ENCODE results near the gene MCAM. TPM values are rescaled to one million over a fixed set of nuclear protein-coding genes. Genes with fewer than 3 reads are reported as not detected.

The MCAM gene
- total RNA-seq, 1 donor from 2014 or later: 7.5 TPM

DNA sequence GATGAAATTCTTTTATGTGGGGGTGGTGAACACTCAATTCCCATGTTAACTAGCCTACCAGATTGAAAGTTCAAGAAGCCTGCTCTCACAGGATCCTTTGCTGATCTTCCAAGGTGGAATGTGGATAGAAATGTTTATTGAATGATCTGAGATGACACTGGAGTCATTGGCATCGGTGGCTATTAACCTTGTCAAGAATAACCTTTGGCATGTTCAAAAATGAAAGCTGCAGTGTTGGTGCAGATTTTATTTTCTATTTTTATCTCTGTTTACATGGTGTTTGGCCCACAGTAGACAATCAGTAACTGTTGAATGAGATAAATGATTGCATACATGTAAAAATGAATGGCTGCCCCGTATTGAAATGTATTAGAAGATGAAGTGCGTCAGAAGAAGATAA lies 19.0 kb downstream of the MCAM start:
- intact Hi-C loops (cut with micrococcal nuclease): no loop called here
- Mint-ChIP-seq H3K36me3 (ENCODE audit: low read depth) (peaks cover 52% of the 10 kb centered on the region), H3K9me3 (no peaks in the 10 kb centered on the region), H3K4me1 (no peaks in the 10 kb centered on the region), H3K27ac (no peak overlapping the region), H3K27me3 (no peaks in the 10 kb centered on the region), H3K4me3 (no peak overlapping the region)
- no peak for DNase-seq

DNA sequence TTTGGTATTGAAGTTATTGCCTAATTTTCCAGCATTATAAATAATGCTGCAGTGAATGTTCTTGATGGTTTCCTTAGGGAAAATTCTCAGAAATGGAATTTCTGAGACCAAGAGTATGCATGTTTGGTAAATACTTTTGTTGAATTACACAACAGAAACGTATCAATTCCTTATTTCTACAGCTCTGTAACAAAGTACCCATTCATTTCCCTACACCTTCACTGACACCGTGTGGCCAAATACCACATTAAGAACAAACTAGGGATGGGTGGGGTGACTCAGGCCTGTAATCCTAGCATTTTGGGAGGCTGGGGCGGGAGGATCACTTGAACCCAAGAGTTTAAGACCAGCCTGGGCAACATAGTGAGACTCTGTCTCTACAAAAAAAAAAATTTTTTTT lies 21.8 kb downstream of the MCAM start:
- H3K27me3 Mint-ChIP-seq: no peaks in the 10 kb centered on the region
- H3K27ac Mint-ChIP-seq: no peak overlapping the region
- no peaks in the 10 kb centered on the region for H3K9me3 Mint-ChIP-seq
- intact Hi-C loops (cut with micrococcal nuclease): no loop called here
- H3K4me3 Mint-ChIP-seq: no peak overlapping the region
- H3K4me1 Mint-ChIP-seq: no peaks in the 10 kb centered on the region
- no peak for DNase-seq
- peaks cover 49% of the 10 kb centered on the region for H3K36me3 Mint-ChIP-seq (ENCODE audit: low read depth)

DNA sequence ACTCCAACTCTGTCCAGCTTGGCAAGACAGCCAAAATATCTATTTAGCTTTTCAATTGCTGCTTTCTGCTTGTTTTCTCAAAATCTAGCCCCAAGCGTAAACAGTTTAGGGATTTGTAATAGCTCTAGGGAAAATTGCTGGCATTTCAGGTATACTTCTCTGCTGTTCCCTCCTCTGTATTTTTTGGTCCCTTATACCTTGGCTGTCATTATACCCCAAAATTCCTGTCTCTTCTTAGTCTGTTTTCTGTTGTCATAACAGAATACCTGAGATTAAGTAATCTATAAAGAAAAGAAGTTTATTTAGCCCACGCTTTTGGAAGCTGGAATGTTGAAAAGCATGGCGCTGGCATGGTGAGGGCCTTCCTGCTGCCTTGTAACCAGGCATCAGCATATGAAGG lies 23.5 kb downstream of the MCAM start:
- no peak for DNase-seq
- no peaks in the 10 kb centered on the region for H3K9me3 Mint-ChIP-seq
- no peaks in the 10 kb centered on the region for H3K4me1 Mint-ChIP-seq
- peaks cover 36% of the 10 kb centered on the region for H3K36me3 Mint-ChIP-seq (ENCODE audit: low read depth)
- no peaks in the 10 kb centered on the region for H3K27me3 Mint-ChIP-seq
- no peak overlapping the region for H3K4me3 Mint-ChIP-seq
- no peak overlapping the region for H3K27ac Mint-ChIP-seq
- intact Hi-C loops (cut with micrococcal nuclease): no loop called here

DNA sequence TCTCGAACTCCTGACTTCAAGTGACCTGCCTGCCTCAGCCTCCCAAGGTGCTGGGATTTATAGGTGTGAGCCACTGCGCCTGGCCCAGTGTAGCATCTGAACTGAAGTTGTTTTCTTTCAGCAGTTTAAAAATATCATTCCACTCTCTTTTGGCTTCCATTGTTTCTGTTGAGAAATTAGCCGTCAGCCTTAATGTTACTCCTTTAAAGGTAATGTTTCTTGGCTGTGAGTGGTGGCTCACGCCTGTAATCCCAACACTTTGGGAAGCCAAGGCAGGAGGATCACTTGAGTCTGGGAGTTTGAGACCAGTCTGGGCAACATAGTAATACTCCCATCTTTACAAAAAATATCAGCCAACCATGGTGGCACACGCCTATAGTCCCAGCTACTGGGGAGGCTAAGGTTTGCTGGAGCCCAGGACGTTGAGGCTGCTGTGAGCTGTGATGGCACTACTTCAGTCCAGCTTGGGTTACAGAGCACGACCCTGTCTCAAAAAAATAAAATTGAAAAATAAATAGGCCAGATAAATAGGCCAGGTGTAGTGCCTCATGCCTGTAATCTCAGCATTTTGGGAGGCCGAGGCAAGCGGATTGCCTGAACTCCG lies 25.9 kb downstream of the MCAM start:
- intact Hi-C loops (cut with micrococcal nuclease): no loop called here
- DNase-seq: no peak
- H3K27ac Mint-ChIP-seq: no peak overlapping the region
- H3K27me3 Mint-ChIP-seq: no peaks in the 10 kb centered on the region
- H3K9me3 Mint-ChIP-seq: no peaks in the 10 kb centered on the region
- H3K4me3 Mint-ChIP-seq: no peak overlapping the region
- H3K4me1 Mint-ChIP-seq: no peaks in the 10 kb centered on the region
- peaks cover 35% of the 10 kb centered on the region for H3K36me3 Mint-ChIP-seq (ENCODE audit: low read depth)

DNA sequence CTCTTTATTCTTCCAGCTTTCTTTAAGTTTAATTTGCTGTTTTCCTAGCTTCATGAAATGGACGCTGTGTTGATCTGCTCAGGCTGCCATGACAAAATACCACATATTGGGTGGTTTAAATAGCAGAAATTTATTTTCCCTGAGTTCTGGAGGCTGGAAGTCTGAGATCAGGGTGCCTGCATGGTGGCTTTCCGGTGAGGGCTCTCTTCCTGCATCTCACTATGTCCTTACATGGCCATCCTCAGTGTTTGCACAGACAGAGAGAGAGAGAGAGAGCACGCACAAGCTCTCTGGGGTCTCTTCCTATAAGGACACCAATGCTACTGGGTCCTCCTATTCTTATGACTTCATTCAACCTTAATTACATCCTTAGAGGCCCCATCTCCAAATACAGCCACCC lies 28.7 kb downstream of the MCAM start:
- Mint-ChIP-seq H3K4me1 (peaks cover 14% of the 10 kb centered on the region), H3K36me3 (ENCODE audit: low read depth) (peaks cover 46% of the 10 kb centered on the region), H3K27ac (no peak overlapping the region), H3K4me3 (no peak overlapping the region), H3K9me3 (no peaks in the 10 kb centered on the region), H3K27me3 (no peaks in the 10 kb centered on the region)
- intact Hi-C loops (cut with micrococcal nuclease): no loop called here
- no peak for DNase-seq

DNA sequence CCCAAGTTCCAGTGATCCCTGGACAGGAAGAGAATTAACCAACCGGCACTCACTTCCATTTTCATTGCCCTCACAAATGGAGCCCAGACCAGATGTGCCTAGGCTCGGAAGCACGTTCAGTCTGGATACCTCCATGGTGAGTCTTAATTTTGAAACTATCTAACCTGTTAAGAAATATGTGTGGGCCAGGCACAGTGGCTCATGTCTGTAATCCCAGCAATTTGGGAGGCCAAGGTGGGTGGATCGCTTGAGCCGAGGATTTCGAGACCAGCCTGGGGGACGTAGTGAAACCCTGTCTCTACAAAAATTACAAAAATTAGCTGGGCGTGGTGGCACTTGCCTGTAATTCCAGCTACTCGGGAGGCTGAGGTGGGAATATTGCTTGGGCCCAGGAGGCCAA lies 31.5 kb downstream of the MCAM start:
- H3K27ac Mint-ChIP-seq: peak overlapping the region; percentile 14
- H3K4me1 Mint-ChIP-seq: peaks cover 24% of the 10 kb centered on the region
- H3K27me3 Mint-ChIP-seq: no peaks in the 10 kb centered on the region
- DNase-seq: no peak
- H3K9me3 Mint-ChIP-seq: no peaks in the 10 kb centered on the region
- peaks cover 36% of the 10 kb centered on the region for H3K36me3 Mint-ChIP-seq (ENCODE audit: low read depth)
- no peak overlapping the region for H3K4me3 Mint-ChIP-seq
- intact Hi-C loops (cut with micrococcal nuclease): no loop called here

DNA sequence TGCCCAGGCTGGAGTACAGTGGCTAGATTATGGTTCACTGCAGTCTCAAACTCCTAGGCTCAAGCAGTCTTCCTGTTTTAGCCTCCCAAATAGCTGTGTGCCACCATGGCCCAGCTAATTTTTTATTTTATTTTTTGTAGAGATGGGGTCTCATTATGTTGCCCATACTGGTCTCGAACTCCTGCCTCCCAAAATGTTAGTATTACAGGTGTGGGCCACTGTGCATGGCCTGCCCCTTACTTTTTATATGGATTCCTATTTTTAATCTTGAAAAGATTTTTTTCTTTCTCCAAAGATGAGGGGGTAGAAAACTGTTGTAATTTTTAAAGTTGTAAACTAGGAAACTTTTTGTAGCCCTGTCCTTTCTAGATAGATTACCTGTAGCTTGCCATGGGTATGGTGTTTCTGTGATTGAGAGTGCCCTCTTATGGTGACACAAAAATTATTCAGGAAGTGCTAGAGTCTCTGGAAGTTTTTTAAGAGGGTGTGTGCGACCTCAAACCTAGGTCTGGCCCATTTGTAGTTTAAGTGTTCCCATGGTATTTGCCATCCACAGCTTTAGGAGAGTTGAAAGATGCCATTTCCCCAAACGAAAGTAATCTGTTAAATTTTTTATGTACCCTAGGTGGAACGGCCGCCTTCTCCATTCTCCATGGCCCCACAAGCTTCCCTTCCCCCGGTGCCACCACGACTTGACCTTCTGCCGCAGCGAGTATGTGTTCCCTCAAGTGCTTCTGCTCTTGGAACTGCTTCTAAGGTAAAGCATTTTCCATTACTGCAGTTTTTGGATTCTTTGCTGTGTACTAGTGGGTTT lies 32.4 kb downstream of the MCAM start:
- Mint-ChIP-seq H3K4me1 (peaks cover 26% of the 10 kb centered on the region), H3K9me3 (no peaks in the 10 kb centered on the region), H3K27ac (peak overlapping the region; percentile 48), H3K4me3 (no peak overlapping the region), H3K27me3 (no peaks in the 10 kb centered on the region), H3K36me3 (ENCODE audit: low read depth) (peaks cover 40% of the 10 kb centered on the region)
- peak; percentile 78 for DNase-seq
- intact Hi-C loops (cut with micrococcal nuclease): loop anchor here (1.0 kb wide), 1 partner anchor 77 kb away; no protein-coding TSS in a partner anchor

DNA sequence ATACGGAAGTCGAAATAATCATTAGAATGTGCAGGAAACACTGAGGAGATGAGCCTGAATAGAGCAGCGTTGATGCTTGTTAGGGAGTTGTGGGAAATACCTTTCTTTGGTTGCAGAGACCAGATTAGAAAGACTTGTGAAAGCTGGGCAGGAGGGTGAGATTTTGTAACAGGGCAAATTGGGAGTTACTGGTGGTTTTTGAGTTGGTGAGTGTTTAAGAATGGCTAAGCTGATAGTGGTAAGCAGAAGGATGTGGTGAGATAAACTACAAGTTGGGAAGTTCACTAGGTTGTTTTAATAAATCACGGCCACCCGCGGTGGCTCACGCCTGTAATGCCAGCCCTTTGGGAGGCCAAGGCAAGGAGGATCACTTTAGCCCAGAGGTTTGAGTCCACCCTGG lies 34.4 kb downstream of the MCAM start:
- Mint-ChIP-seq H3K27ac (peak overlapping the region; percentile 17), H3K9me3 (no peaks in the 10 kb centered on the region), H3K36me3 (ENCODE audit: low read depth) (peaks cover 45% of the 10 kb centered on the region), H3K27me3 (no peaks in the 10 kb centered on the region), H3K4me1 (peaks cover 26% of the 10 kb centered on the region), H3K4me3 (no peak overlapping the region)
- intact Hi-C loops (cut with micrococcal nuclease): no loop called here
- DNase-seq: no peak

DNA sequence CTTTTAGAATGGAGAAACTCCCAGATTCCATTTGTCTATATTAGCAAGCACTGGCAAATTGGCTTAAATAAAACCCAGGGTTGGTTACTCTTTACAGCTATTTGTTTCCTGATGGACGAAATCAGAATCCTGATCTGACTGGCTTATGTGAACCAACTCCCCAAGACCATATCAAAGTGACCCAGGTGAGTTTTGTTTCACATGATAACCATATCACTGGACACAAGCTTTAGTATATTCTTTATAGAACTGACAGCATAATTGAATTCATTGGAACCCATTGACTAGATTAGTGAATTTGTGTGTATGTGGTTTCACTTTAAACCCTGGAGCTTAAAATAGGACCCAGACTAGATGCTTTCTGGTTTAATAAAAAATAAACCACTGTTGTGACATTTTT lies 39.3 kb downstream of the MCAM start:
- peaks cover 8% of the 10 kb centered on the region for H3K4me1 Mint-ChIP-seq
- H3K27me3 Mint-ChIP-seq: no peaks in the 10 kb centered on the region
- intact Hi-C loops (cut with micrococcal nuclease): no loop called here
- peaks cover 49% of the 10 kb centered on the region for H3K36me3 Mint-ChIP-seq (ENCODE audit: low read depth)
- no peaks in the 10 kb centered on the region for H3K9me3 Mint-ChIP-seq
- no peak overlapping the region for H3K27ac Mint-ChIP-seq
- DNase-seq: no peak
- H3K4me3 Mint-ChIP-seq: no peak overlapping the region

DNA sequence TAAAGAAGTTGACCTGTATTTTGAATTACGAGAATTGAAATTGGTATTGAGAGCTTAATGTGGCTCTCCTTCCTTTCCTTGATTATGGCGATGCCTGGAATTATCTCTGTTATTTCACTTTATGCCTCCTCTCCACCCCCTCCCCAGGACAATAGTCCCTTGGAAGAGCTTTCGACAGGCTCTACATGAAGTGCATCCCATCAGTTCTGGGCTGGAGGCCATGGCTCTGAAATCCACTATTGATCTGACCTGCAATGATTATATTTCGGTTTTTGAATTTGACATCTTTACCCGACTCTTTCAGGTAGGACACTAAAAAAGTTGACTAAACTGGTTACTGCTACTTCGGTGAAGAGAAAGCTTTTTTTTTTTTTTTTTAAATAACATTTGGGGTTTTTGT lies 43.2 kb downstream of the MCAM start:
- Mint-ChIP-seq H3K9me3 (no peaks in the 10 kb centered on the region), H3K4me3 (no peak overlapping the region), H3K4me1 (peaks cover 2% of the 10 kb centered on the region), H3K27me3 (no peaks in the 10 kb centered on the region), H3K36me3 (ENCODE audit: low read depth) (peaks cover 39% of the 10 kb centered on the region), H3K27ac (no peak overlapping the region)
- no peak for DNase-seq
- intact Hi-C loops (cut with micrococcal nuclease): no loop called here

DNA sequence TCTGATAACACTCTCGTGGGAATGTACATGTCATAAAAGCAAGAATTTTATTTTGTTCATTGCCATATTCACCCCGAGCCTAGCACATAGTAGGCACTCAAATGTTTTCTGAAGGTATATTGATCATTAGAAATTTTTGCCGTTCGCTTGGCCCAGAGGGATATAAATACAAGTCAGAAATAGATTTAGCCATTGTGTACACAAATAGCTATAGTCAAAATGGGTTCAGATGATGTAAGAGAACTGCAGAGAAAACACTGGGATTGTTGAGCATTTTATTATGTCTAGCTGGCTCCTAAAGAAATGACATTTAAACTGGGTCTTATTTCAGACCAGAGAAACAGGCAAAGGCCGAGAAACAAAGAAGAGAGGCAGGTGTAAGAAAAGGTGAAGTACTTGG lies 49.3 kb downstream of the MCAM start:
- Mint-ChIP-seq H3K27ac (no peak overlapping the region), H3K9me3 (no peaks in the 10 kb centered on the region), H3K4me1 (peaks cover 32% of the 10 kb centered on the region), H3K4me3 (no peak overlapping the region), H3K27me3 (no peaks in the 10 kb centered on the region), H3K36me3 (ENCODE audit: low read depth) (peaks cover 11% of the 10 kb centered on the region)
- no peak for DNase-seq
- intact Hi-C loops (cut with micrococcal nuclease): no loop called here

DNA sequence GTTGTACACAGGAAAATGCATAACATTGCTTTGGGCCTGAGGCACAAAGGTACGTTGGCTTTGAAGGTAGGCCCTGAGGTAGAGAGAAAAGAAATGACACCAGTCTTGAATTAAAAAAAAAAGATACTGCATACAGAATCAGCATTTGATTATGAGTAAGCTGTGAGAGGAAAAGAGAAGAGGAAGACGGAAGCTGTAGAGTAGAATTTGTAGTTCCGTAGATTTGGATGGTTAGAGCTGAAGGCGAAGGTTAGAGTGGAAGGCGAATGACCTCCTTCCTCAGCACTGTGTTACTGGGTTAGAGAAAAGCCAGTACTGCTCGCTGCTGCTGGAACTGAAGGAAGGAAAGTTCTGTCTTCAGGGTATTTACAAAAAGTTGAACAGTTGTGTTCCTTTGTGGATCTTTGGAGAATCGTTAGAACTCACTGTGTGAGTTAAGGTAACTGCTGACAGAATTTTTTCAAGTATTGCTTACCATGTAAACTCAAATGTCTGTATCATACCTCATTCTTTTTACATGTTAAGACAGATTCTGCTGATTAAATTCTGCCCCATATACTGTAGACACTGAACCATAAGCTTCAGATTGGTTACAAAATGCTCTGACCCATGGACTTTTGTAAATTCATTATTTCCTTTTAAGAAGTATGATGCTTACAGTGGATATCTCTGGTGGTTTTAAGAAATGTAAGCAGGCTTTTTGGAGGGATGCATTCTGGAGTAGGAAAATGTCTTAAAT lies 50.2 kb downstream of the MCAM start:
- H3K4me1 Mint-ChIP-seq: peaks cover 32% of the 10 kb centered on the region
- no peaks in the 10 kb centered on the region for H3K9me3 Mint-ChIP-seq
- intact Hi-C loops (cut with micrococcal nuclease): no loop called here

DNA sequence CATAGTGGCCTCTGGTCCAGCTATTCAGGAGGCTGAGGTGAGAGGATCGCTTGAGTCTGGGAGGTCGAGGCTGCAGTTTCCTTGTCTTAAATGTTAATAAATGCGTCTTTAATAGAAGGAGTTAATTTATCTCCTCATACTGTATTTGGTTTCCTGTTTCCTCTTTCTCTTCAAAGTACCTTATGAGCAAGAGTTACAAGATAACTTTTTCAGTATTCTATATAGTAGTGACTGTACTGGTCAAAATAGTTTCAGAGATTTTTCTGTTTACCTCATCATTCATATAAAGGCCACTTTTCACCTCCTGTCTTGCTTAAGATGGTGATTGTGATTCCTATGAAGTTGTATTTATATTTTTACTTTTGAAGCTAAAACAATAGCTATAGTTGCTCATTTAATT lies 50.9 kb downstream of the MCAM start:
- Mint-ChIP-seq H3K4me1 (peaks cover 32% of the 10 kb centered on the region), H3K9me3 (no peaks in the 10 kb centered on the region), H3K36me3 (ENCODE audit: low read depth) (peaks cover 3% of the 10 kb centered on the region), H3K4me3 (peak overlapping the region; percentile 49), H3K27ac (peak overlapping the region; percentile 78), H3K27me3 (no peaks in the 10 kb centered on the region)
- no peak for DNase-seq
- intact Hi-C loops (cut with micrococcal nuclease): no loop called here

More for the DNA sequence above, 50.2 kb downstream of the MCAM start:
- Mint-ChIP-seq H3K36me3 (ENCODE audit: low read depth) (peaks cover 3% of the 10 kb centered on the region), H3K27me3 (no peaks in the 10 kb centered on the region), H3K4me3 (peak overlapping the region; percentile 49), H3K27ac (peak overlapping the region; percentile 78)
- DNase-seq: peak; percentile 64

DNA sequence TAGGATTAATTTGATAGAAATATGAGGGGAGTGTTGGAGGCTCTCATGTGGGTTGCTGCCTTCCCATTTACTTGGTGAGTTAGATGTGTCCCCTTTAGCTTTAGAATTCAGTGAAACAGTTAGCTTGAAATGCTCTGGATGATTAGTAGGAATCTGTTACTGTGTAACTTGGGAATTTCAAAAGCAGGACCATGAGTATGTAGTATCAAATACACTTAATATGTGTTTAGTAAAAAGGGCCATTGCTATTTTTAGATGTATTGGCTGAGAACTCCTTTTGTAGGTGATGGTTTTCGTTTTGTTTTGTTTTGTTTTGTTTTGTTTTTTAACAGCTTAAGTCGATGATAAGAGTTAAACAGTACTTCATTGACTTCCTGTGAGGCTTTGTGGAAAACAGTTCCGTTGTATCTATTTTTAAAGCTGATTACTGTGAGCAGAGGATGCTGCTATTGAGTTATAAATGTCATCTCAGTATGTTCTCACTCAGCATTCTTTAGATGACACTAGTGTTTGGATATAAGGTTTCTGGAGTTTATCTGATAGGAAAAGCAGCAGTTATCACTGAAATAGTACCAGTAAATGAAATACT lies 53.5 kb downstream of the MCAM start:
- no peaks in the 10 kb centered on the region for H3K9me3 Mint-ChIP-seq
- H3K36me3 Mint-ChIP-seq (ENCODE audit: low read depth): peaks cover 7% of the 10 kb centered on the region
- H3K4me3 Mint-ChIP-seq: no peak overlapping the region
- peaks cover 45% of the 10 kb centered on the region for H3K4me1 Mint-ChIP-seq
- peak; percentile 71 for DNase-seq
- no peak overlapping the region for H3K27ac Mint-ChIP-seq
- H3K27me3 Mint-ChIP-seq: no peaks in the 10 kb centered on the region
- intact Hi-C loops (cut with micrococcal nuclease): loop anchor here (1.0 to 2.0 kb wide), 3 partner anchors 27 to 57 kb away; partner anchors contain the start of gene CBL

All from activated CD4-positive, alpha-beta T cell treated with anti-CD3 and anti-CD28 coated beads, Interleukin-2, amount 10 ng/mL, durations not matched to agents 24 days and 14 days (primary cell).